Astrocyte of the spinal cord (primary cell): Measurements from ENCODE around the gene VPS41.

Source experiments
- DNase-seq: peaks from one replicate; pipeline ENCODE4 v3.0.0; 2011; ENCODE audit warnings: low read depth, low spot score
- H3K4me3 ChIP-seq: 2 replicates; pipeline ENCODE4 v1.5.1; 2011; ENCODE audit warnings: low read depth, mild to moderate bottlenecking, low read length, moderate library complexity
- in situ Hi-C: cut with HindIII; loops from 2 replicates; pipeline ENCODE4 v1.10.0; 2017; ENCODE audit warnings: low sequenced_read_pairs
- TF ChIP-seq, protein P1 (sequence below): IDR thresholded peaks from 2 replicates; pipeline ENCODE4 v1.5.1; 2012; ENCODE audit warnings: low read depth, mild to moderate bottlenecking, low read length, inconsistent platforms

VPS41 gene

DNA sequence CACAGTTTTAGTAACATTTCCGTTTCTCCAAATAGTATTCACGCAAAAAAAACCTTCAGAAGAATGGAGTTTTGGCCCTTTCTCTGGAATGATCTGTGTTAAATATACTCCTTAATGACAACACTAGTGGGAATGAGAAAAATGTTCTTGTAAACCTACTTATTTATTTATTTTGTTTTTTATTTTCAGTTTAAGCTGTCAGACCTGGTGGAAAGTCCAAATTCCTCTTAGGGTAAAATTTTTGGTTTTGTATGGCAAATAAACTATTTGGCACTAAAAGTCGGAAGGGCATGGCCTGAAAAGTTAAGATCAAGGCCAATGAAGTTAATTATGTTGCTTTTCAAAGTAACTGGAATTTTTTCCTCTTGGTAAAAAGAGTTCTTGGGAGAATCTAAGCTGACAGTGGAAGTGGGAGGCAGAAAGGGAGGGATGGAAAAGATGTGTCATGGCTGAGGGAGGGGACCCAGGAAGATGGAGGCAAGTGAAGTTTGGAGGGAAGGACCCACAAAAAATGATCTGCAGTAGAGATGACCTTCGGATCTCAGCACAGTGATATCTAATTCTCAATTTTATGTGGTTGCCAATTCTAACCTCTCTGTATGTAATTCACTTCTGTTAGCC is 33.5 kb upstream of the VPS41 start:
- no peak overlapping the region for H3K4me3 ChIP-seq
- TF ChIP-seq, protein P1, sequence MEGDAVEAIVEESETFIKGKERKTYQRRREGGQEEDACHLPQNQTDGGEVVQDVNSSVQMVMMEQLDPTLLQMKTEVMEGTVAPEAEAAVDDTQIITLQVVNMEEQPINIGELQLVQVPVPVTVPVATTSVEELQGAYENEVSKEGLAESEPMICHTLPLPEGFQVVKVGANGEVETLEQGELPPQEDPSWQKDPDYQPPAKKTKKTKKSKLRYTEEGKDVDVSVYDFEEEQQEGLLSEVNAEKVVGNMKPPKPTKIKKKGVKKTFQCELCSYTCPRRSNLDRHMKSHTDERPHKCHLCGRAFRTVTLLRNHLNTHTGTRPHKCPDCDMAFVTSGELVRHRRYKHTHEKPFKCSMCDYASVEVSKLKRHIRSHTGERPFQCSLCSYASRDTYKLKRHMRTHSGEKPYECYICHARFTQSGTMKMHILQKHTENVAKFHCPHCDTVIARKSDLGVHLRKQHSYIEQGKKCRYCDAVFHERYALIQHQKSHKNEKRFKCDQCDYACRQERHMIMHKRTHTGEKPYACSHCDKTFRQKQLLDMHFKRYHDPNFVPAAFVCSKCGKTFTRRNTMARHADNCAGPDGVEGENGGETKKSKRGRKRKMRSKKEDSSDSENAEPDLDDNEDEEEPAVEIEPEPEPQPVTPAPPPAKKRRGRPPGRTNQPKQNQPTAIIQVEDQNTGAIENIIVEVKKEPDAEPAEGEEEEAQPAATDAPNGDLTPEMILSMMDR: no peak
- in situ Hi-C loops: no loop called here
- no peak for DNase-seq

GRCh38 chr7:38940774-38941173 is 31.8 kb upstream of the VPS41 start:
- H3K4me3 ChIP-seq: no peak overlapping the region
- DNase-seq: no peak
- in situ Hi-C loops: no loop called here
- TF ChIP-seq, protein P1: no peak

- DNase-seq: no peak
- in situ Hi-C loops: no loop called here
- no peak overlapping the region for H3K4me3 ChIP-seq
- TF ChIP-seq, protein P1: no peak
These were observed 29.6 kb upstream of the VPS41 start for GRCh38 chr7:38938589-38938988.

GRCh38 chr7:38938001-38938485 is 29.1 kb upstream of the VPS41 start:
- DNase-seq: no peak
- in situ Hi-C loops: no loop called here
- H3K4me3 ChIP-seq: no peak overlapping the region
- TF ChIP-seq, protein P1: no peak

GRCh38 chr7:38936641-38937040 is 27.6 kb upstream of the VPS41 start:
- TF ChIP-seq, protein P1: no peak
- H3K4me3 ChIP-seq: no peak overlapping the region
- DNase-seq: no peak
- in situ Hi-C loops: no loop called here

DNA sequence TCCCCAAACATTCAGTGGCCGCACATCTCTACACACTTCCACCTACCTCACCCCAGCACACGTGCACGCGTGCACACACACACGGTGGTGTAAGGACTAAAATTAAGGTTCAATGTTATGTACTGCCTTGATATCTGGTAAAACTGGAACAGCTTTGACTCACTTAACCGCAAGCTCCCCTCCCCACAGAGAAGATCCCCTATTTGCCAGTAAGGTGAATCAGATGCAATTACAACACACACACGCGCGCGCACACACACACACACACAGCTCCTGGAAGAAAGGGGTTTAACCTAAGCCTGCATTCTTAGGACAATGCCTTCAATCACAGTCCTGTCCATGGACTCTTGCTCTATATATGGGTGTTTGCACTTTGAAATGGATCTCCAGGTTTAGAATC is 25.5 kb upstream of the VPS41 start:
- in situ Hi-C loops: no loop called here
- DNase-seq: no peak
- H3K4me3 ChIP-seq: no peak overlapping the region
- TF ChIP-seq, protein P1: no peak

- DNase-seq: no peak
- TF ChIP-seq, protein P1: no peak
- in situ Hi-C loops: no loop called here
- H3K4me3 ChIP-seq: no peak overlapping the region
These were observed 25.1 kb upstream of the VPS41 start for GRCh38 chr7:38934051-38934450.
